ENCODE data around the gene FGGY. TPM values are rescaled to one million over a fixed set of nuclear protein-coding genes. Genes with fewer than 3 reads are reported as not detected.
"Not testable (repeated sequence)": the region's sequence is repeated elsewhere in the genome, so short reads cannot be mapped to it uniquely, and the experiment has no call there.

The FGGY gene
- total RNA-seq, 1 donor from 2014 or later = 38.8 TPM

DNA sequence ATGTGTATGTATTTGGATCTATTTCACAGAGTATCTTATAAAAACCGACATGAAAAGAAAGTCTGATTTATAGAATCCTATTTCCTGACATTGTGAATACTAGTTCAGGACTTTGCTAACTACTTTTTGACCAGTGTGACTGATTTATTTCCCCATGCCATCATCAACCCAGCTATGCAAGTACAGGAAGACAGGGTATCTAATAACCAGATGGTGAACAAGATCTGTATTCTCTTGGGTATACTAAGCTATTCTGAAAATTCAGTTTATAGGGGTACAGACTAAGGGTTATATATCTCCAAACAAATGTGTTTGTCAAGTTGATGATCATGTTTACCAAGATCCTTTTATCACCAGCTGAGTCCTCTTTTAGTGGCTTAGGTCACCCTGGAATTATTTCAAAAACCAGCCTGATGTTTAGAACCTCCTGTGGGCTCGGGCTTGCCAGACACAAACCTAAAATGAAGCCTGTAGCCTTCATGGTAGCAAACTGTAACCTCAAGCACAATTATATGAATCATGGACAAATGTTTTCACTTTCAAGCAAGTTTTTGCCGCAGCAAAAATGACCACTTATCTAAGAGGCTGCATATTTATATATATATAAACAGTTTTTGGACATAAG is 185.1 kb downstream of the FGGY start:
- no peak for DNase-seq (ENCODE audit: low spot score)

DNA sequence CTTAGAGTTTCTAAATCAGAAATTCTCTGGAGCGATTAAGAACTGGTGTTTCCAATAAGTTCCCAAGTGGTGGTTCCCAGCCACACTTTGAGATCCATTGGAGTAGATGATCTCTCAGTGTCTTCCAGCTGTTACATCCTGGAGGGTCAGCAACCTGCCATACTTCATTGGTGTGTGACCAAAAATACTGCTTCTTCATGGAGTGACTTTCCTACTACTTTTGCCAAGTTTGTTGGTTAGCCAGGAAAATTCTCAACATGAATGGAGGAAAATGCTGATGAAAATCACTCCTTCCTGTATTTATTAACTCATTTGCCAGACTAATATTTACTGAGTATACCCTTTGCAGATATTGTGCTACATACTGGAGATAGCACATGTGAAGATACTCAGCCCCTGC is 186.1 kb downstream of the FGGY start:
- DNase-seq (ENCODE audit: low spot score) = no peak

DNA sequence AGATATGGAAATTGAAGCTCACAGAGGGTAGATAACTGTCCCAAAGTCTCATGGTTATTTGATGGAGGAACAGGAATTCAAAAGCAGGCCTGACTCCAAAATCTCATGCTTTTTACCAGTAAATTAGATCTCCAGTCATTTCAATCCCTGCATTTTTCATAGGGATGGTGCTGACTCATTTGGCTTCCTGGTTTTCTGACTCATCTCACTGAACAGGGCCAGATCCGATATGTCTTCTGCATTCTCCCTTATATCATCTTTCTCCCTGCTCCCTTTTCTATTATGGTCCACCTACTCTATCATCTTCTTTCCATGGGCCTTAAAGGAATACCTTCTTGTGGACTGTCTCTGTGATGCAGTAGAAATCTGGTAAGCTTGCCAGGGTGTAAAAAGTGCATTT is 187.2 kb downstream of the FGGY start:
- DNase-seq (ENCODE audit: low spot score) = no peak

DNA sequence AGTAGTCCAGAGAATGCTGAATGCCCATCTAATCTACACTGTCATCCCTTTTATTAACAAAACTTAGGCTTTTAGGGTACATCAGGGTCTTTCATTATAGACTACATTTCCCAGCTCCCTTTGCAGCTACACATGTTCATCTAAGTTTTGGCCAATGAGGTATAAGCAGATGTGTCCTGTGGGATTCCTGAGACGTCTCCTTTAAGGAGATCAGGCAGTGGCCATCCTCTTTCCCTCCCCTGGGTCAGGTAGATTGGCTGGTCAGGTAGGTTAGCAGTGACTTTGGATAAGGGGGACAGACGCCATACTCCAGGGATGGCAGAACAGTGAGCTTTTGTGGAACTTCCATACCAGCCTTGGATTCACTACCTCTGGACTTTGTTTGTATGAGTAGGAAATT is 188.3 kb downstream of the FGGY start:
- no peak for DNase-seq (ENCODE audit: low spot score)

DNA sequence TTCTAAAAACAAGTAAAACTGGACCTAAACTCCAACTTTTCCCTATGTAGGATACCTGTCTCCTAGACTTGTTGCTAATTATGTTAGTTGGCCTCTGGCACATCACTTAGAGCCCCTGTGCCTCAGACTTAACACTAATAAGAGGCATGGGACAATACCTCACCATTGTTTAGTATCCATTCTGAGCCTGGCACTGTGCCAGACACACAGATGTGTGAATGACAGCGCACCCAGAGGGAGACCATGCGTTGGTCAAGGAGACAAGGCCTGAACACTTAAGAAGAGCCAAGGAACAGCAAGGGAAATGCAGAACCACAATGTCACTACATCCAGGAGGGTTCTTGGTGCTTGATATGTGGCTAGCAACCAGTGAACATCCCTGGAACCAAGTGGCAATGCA is 189.1 kb downstream of the FGGY start:
- DNase-seq (ENCODE audit: low spot score) = no peak

DNA sequence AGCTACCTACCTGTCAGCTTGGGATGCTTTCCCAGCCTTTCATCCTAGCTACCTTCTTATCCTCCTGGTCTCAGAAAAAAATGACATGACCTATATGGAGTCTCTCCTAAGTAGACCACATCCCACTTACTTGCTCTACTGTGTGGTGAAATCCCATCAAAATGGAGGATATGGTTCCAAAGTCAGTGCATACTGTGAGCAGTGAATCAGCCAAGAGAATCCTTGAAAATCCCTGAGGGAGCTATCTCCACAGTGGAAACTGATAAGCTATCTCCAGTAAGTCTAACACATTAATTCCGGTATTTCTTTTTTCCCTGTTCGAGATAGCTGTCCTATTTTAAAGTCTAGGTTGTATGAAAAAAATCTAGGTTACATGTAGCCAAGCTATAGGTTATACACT is 189.7 kb downstream of the FGGY start:
- no peak for DNase-seq (ENCODE audit: low spot score)

DNA sequence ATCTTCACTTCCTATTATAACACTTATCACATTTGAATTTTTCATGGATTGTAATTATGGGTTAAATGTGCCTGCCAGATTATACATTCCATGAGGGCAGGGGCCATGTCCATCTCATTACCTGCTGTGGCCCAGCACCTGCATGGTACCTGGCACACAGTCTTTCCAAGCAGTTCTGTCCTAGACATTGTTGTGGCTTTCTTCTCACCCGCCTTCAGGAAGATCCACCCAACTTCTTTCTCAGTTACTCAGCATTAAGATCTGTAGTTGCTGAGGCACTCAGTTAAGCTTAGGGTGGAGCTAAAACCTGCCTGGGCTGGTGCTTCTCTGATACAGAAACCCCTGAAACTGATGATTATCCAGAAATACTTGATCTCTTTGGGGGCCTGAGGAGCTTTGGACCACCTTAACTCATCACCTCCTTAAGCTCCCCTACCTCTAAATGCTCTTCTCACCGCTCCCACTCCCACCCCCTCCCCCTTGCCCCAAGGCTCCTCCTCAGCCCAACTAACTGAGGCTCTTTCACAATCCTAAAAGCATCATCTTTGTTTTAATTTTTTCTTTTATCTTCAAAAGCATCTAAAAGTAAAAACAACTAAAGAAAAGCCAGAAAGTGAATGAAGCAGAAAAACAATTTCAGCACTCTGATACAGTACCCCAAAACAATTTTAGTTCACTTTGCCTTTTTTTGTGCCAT is 190.6 kb downstream of the FGGY start:
- no peak for DNase-seq (ENCODE audit: low spot score)

DNA sequence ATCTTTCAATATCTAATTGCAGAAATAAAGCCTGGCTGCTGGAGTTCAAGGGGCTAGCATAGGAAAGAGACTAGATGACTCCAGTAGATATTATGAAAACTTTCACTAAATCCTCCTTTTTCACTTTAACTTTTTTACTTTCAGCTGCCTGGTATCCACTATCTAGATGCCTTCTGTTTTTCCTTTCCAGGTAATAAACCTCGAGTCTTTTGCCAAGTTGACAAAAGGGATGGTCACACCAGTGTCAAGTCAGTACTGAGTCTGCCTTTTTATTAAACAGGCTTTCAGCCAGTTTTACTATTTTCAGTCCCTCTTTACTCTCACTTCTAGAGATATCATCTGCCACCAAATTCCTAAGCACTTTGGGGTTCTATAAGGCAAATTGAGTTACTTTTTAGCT is 195.6 kb downstream of the FGGY start:
- DNase-seq (ENCODE audit: low spot score) = no peak

DNA sequence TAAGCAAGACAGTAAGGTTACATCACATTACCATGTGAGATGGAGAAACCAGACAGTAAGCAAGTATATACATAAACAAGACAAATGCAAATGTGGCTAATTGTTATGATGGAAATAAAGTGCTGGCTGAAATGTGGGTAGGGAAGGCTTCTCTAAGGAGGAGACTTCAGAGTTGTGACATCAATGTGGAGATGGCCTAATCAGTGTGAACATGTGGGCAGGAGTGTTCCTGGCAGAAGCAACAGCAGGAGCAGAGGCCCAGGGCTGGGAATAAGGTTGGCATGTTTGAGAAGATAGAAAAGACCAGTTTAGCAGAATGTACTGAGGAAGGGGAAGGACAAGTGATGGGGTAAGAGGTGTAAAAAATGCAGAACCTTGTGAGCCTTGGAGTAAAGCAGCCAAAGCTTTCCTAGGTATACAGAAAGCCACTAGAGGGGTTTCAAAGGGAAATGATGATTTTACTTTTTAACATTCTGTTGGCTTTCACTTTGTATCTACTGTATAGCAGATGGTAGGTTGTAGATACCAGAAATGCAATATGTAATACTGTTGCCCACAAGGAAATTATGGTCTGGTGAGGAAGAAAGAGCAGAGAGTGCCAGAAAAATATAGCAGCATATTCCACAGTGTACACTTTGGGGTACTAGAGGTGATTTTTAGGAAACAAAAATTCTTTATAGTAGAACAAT is 197.4 kb downstream of the FGGY start:
- no peak for DNase-seq (ENCODE audit: low spot score)

DNA sequence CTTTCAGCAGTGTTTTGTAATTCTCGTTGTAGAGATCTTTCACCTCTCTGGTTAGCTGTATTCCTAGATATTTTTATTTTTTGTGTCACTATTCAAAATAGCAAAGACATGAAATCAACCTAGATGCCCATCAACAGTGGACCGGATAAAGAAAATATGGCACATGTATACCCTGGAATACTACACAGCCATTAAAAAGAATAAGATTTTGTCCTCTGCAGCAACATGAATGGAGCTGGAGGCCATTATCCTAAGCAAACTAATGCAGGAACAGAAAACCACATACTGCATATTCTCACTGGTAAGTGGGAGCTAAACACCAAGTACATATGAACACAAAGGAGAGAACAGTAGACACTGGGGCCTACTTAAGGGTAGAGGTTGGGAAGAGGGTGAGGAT is 199.3 kb downstream of the FGGY start:
- DNase-seq (ENCODE audit: low spot score) = not testable (repeated sequence)

DNA sequence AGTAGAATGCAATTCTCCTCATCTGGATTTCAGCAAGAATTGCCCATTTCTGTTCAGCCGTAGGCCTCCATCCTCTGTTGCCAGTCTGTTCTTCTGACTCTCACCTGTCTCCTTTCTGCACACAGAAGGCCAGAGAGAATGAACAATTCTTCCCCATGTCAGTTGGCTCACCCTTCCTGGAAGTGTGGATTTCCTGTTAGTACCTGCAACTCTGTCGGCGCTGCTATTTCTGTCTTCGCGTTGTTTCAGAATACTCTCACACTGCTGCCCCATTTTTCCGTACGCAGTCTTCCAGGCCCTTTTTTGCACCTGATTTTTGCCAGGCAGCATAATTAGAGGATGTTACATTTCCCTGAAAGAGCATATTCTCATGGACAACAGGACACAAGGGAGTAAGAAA is 200.7 kb downstream of the FGGY start:
- no peak for DNase-seq (ENCODE audit: low spot score)

DNA sequence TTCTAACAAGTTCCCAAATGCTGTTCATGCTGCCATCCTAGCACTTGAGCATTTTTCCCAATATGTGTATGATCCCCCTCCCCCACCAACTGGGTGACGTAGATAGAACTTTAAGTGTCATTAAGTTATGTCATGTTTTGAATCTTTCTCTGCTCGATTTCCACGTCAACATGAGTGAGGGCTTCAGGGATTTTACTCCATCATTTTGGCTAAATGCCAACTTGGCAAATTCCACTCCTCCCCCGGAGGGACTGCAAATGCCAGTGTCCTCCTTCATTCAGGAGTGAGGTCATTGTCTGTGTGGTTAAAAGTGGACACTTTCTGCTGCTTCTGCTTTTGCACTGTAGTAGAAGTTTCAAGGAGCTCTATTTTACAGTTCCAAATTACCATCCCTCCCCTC is 201.7 kb downstream of the FGGY start:
- no peak for DNase-seq (ENCODE audit: low spot score)

DNA sequence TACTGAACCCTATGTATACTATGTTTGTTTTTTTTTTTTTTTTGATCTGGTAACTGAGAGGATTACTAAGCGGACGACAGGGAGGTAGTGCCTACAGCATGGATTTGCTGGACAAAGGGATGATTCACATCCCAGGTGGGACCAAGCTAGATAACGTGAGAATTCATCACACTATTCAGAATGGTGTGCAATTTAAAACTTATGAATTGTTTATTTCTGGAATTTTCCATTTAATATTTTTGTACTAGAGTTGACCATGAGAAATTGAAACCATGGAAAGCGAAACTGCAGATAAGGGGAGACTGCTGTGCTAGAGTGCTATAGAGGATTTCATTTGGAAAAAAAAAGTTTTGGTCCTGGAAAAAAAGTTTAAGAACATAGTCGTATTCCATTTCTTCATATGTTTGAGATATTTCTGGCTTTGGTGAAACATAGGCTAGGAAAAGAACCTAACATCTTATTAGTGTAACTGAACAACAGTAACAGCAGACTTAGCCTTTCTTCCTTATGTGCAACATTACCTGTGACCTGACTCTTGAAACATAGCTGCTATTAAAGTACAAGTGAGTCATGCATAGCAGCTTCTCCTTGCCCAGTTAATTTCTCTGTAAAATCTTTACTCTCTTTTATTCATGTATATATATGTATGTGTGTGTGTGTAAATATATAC is 202.5 kb downstream of the FGGY start:
- no peak for DNase-seq (ENCODE audit: low spot score)

DNA sequence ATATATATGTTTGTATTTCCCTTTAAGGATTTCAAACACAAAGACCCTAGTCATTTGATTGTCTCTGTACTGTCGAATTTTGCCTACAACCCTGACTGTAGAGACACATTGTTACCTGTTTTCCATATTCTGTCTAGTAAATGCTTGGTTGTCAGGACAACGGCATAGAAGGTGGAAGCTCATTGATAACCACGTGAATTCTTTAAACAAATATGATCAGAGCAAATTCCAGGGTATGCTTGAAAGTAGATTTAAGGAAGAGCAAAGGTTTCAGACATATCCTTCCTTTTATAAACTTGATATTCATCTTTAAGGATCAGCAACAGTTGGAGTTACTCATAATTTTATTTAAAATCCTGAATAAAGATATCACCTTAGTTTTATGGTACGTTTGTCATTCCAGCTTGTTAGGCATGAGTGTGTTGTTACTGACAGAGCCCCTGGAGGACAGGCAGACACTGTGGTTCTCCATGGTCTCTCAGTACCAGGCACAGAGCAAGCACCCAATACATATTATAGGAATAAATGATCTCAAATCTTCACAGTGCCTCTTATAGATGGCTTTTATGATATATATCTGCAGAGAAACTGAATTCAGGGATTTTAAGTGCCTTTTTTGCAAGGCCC is 203.2 kb downstream of the FGGY start:
- no peak for DNase-seq (ENCODE audit: low spot score)

DNA sequence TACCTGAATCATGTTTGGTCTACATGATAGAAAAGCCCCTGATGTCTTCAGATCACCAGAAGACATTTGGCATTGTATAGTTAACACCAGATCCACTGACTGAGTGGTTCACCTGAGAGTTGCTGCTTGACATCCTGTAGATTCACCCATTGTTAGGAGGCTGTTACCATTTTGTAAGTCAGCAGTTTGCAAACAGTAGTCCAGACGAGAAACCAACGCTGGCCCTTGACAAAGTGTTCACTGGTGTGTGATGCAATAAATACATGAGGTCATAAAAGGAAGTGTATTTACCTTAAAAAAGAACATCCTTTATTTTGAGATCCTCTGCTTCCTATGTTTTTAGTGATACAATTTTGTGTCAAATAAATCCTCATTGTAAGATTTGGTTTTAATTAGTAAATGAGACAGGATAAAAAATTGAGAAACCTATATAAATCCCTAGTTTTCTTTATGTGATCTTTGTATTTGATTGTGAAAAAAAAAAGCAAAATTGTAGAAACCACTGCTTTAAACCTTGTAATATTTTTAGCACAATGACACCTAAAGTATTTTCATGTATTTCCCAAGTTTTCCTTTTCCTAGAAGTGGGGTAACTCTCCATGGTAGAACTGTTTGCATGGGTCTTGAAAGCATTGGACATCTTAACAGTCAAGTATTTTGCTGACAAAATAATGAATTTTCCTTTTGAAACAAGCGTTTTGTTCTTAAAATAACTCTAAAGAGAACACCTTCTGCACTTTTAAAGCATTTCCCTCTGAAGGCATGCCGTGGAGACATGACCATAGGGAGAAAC is 204.3 kb downstream of the FGGY start:
- no peak for DNase-seq (ENCODE audit: low spot score)

DNA sequence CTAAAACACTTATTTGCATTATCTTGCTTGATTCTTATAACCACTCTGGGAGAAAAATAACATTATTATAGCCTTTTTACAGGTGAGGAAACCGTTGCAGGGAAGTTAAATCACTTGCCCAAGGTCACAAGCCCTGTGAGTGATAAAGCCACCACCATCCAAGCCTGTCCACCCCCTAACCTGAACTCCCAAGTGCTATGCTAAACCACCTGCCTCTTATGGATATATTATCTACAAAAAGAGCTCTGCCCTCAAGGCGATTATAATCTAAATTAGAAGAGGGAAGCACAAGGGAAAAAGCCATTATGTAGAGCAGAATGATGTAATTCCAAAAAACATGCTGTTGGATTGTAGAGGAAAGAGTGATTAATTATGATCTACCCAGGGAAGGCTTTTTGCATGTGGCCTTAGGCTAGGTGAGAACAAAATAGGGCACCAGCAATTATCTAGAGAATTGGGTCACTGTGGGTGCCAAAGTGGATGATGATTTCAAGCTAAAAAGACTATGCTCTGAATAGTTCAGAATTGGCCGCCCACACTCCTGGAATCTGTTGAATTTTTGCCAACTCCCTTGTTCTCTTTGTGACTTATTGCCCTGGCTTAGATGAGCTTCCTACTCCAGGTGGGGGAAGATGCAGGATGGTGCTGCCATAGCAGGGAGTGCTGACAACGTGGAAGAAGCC is 205.3 kb downstream of the FGGY start:
- DNase-seq (ENCODE audit: low spot score) = no peak

DNA sequence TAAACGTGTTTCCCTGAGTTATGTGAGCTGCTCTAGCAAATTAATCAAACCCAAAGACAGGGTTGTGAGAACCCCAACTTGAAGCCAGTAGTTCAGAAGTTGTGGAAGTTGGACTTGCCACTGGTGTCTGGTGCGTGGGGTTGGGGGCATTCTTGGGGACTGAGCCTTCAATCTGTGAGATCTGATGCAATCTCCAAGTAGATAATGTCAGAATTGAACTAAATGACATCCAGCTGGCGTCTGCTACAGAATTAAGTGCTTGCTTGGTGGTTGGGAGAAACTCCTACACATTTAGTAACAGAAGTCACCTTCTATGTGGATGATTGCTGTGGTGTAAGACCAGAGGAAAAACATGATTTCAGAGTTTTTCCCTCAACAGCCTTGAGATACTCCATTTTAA is 207.4 kb downstream of the FGGY start:
- DNase-seq (ENCODE audit: low spot score) = no peak

DNA sequence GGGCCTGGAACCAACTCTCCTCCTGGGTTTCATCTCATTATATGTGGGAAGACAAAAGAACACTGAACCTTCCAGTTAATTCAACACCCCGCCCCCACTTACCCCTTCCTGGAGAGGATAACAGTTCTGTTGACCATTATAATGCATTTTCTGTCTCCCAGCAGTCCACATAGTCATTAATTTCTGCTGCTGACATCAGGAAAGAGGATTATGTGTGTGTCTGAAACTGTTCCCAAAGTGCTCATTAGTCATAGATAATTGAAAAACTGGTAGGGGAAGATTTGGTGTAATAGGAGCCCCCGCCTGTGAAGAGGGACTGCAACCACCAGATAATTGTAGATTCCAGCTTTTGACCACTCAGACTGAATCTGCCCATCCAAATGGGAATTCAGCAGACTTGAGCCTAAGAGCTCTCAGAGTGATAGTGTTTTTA is 208.7 kb downstream of the FGGY start:
- no peak for DNase-seq (ENCODE audit: low spot score)

DNA sequence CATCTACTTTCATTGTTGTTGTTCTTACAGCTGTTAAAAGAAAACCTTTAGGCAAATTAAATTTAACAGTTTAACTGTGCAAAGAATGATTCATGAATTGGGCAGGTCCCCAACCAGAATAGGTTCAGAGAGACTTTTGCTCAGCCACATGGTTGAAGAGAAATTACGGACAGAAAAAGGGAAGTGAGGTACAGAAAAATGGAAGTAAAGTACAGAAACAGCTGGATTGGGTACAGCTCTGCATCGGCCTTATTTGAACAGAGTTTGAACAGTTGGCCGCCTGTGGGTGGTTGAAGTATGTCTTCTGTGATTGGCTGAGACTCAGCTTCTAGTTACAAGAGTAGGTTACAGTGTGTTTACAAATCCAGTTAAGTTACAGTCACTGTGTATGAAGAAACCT is 210.1 kb downstream of the FGGY start:
- no peak for DNase-seq (ENCODE audit: low spot score)

DNA sequence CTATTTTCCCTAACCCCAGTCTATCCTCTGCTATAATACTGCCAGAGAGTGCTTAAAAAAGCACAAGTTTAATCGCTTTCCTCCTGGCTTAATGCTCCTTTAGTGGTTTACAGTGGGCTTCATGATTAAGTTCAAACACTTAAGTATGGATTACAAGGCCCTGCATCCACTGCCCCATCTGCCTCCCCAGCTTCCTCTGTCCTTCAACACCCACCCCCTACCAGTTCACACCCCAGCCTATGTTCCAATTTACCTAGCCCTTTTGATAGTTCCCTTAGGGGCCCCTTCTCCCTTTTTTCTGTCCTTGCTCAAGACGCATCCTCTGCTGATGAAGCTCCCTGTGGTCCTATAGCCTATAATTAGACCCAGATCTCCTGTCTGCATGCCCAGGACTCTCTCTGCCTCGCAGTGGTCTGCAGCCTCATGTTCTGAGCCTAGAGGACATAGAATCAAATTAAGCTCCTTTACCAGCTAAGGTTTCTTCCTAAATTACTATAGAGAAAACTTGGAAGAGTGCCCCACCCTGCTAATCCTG is 212.5 kb downstream of the FGGY start:
- DNase-seq (ENCODE audit: low spot score) = no peak

DNA sequence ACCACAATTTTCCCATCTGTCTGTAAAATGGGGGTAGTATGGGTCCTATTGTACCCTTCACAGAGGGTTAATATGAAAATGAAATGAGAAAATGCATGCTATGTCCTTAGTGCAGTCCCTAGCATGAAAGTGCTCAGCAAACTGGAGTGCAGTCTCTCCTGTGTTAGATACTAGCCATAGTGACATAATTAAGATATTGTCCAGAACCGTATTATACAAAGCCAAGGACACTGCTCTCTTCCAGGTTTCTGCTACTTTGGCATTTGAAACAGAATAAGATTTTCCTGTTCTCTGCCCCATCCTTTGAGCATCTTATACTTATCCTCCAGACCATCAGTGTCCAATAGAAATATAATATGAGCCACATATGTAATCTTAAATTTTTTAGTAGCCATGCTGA is 213.4 kb downstream of the FGGY start:
- DNase-seq (ENCODE audit: low spot score) = no peak

Data from ureter (tissue), 1 donor.